GM18511 (cell line): ENCODE measurements around the gene CALN1.

Experiments
- ATAC-seq: cut with Tn5 transposase; IDR thresholded peaks from one replicate; pipeline ENCODE4 v1.9.1; 2021; ENCODE audit warnings: mild to moderate bottlenecking, moderate library complexity; ENCODE audit not compliant: unreplicated experiment

Gene CALN1

GRCh38 chr7:72326811-72327210 is 85.3 kb downstream of the CALN1 start:
- no peak for ATAC-seq

DNA sequence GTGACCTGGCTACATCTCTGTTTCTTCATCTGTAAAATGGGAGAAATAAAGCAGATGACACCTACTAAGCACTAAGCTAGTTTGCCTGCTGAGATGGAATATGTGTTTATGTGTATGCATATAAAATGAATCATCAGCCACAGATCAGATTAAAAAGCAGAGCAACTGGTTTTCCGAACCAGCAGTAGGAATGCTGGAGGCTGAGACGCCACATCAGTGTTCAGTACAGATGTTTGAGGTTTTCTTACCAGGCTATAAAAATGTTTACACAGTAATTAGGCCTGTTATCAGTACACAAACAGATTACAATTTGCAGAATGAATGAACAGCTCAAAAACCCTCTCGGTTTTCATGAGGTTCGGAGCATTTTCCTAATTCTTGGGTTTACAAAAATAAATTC is 85.8 kb downstream of the CALN1 start:
- no peak for ATAC-seq

DNA sequence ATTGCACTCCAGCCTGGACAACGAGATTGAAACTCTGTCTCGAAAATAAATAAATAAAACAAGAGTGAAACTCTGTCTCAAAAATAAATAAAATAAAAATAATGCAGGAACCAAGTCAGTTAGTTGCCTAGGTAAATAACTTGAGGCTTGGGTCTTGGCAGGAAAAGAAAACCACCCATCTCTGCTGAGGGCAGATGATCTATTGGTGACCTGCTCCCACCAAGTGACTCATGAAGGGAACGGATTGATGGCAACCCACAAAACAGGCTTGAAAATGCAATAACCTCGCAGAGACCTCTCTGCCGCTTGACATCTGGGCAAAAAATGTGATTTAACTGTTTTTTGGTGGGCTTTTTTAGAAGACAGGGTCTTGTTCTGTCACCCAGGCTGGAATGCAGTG is 86.6 kb downstream of the CALN1 start:
- no peak for ATAC-seq

DNA sequence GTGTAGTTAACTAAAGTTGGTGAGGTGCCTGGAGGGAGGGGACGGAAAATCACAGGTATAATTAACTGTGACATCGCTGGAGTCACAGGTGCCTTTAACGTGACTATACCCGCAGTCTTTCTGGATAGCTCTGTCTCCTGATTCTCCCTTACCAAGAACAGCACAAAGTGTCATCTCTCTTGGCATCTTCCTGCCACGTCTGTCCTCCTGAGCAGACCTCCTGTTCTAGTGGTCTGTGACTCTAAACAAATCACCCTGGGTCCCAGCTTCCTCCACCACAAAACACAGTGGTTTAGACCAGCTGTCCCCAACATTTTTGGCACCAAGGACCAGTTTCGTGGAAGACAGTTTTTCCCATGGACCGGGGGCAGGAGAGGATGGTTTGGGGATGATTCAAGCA is 90.5 kb downstream of the CALN1 start:
- no peak for ATAC-seq

DNA sequence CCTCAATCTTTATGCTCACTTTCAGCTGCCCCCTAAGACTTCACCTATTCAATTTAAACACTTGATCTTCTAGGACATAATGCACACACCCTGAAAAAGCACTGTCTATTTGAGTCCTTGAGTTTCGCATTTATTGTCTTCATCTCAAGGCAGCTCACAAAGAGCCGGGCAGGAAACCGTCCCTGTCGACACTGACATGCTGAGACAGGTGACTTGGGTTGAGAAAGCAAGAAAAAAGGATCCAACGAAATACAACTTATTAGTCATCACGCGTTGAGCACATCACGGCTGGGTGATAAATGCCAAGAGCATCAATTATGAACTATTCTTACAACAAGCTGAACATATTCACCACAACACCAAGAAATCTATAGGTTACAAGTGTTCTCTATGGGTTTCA is 91.1 kb downstream of the CALN1 start:
- ATAC-seq = no peak

DNA sequence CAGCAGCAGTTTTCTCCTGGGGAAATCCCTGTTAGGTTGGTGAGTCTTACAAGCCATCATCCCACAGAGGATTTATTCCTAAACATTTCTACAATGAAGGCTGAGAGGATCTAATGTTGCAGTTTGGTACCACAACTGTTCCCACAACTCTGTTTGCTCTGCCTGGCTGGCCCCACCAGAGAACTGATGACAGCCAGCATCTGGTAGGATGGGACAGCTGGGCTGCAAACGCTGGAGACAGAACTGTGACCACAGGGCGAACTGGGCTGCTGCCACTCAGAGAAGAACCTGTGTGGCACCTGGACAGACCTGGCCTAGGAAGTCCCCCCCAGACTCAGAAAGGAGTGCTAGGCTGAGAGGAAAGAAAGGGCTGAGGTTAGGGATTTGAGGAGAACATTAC is 94.8 kb downstream of the CALN1 start:
- ATAC-seq = no peak

DNA sequence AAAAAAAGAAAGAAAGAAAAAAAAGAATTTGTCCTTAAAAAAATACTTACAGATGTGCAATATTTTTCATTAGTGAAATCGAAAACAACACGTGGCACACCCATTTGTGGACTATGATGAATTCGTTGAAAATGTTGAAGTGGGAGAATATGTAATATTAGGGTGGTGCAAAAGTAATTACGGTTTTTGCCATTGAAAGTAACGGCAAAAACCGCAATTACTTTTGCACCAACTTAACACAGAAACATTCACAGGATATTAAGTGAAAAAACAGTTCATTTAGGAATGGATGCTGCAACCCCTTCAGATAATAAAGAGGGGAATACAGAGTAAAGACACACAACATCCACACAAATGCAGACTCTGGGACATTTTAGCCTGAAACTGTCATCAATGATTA is 96.0 kb downstream of the CALN1 start:
- no peak for ATAC-seq

DNA sequence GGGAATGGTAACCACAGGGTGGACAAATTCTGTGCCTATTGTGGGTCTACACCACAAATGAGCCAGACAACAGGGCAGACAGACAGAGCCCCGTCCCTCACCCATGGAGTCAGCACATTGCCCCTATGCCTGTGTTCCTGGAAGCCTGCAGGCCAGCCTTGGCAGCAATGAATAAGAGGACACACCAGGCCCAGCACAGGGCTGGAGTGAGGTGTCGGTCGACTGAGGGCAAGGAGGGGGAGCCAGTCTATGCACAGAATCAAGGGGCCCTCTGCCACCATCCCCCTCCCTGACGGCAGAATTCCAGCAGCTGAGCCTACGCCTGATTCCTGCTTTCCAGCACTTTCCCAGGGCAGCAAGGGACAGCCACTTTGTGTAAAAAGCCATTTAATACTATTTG is 98.2 kb downstream of the CALN1 start:
- ATAC-seq = no peak

DNA sequence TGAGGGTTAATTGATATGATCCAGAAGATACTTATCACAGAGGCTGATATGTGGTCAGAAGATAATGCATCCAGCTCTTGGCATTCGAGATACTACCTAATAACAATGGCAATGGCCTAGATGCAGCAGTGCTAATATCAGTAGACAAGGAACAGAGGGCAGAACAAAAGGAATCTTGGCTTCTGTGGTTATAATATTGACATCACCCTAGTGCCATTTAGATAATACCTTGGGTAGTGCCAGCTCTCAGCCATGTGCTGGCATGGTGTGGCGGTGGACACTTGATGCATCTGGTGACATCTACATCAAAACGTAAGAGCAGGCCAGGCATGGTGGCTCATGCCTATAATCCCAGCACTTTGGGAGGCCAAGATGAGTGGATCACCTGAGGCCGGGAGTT is 101.8 kb downstream of the CALN1 start:
- no peak for ATAC-seq

GRCh38 chr7:72309476-72309875 is 102.7 kb downstream of the CALN1 start:
- ATAC-seq = no peak

DNA sequence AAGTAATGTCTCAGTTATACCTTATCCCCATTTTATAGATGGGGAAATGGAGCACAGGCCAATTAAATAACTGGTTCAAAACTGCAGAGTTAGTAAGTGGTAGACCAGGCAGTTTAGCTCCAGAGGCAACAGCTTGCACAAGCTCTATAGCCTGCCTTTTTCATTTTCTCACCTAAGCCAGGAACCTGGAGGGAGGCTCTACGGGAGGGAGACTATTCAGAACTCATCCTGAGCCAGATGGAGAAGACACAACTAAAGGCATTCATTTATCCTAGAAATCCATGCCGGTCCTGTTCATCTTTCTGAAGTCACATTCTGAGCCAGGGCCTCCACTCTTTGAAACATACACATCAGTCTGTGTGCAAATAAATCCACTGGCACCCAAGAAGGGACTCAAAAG is 103.2 kb downstream of the CALN1 start:
- ATAC-seq = no peak

DNA sequence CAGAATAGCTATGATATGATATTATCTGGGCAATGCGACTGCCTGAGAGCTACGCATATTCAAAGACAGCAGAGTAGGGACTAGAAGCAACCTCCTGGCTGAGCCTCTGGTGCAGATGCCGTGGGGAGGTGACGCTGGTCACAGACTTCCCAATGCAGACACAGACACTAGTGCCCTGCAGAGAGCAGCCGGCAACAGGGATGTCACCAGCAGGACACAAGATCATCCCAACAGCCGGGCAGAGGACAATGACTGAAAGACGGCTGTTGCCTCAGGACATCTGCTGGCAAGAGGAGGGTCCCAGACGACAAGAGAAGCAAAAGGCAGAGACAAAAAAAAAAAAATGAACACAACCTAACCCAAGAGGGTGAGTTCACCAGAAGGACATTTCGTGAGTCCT is 104.6 kb downstream of the CALN1 start:
- ATAC-seq = no peak

- no peak for ATAC-seq
Measured at GRCh38 chr7:72298912-72299311, 113.2 kb downstream of the CALN1 start.

GRCh38 chr7:72298091-72298490 is 114.0 kb downstream of the CALN1 start:
- no peak for ATAC-seq

- no peak for ATAC-seq
Measured at GRCh38 chr7:72297636-72298035, 114.5 kb downstream of the CALN1 start.

DNA sequence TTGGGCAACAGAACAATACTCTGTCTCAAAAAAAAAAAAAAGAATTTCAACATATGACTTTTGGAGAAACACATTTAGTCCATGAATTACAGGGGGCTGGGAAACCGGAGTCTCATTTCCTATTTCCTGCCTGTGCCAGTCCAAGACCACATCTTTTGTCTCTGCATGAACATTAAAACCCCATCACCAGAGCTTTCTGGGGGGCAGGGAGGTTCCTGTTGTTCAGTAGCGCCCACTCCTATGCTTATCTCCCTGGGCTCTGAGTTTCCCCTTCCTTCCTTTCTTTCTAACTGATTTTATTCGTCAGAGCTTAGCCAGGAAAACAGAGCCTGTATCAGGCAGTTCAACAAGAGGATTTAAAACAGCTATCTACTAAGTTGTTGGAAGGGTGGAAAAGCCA is 119.3 kb downstream of the CALN1 start:
- ATAC-seq = no peak

DNA sequence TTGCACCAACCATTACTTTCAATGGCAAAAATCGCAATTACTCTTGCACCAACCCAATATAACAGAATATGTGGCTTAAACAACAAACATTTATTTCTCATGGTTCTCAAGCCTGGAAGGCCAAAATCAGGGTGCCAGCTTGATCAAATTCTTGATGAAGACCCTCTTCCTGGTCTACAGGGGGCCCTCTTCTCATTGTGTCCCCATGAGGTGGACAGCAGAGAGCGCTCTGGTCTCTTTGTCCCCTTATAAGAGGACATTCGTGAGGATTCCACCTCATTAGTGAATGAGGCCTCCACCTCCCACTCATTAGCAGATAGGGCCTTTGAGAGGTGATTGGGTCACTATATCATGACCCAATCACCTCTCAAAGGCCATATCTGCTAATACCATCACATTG is 120.0 kb downstream of the CALN1 start:
- ATAC-seq = no peak

DNA sequence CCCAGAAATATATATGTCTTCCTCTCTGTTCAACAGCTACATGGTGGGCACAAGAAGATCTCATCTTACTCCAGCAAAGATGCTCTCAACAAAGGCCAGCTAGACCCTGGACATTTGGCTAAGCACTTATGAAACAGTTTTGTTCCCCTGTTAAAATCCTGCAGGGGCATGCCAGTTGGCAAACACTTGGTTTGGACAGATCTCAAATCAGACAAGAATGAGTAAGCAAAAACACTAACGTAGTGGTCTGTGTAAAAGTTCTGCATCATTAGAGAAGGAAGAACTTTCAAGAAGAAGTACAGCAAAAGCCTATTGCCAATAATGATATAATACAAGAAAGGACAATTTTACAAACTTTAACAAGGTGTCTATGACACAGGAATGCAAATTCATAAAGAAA is 125.6 kb downstream of the CALN1 start:
- no peak for ATAC-seq

DNA sequence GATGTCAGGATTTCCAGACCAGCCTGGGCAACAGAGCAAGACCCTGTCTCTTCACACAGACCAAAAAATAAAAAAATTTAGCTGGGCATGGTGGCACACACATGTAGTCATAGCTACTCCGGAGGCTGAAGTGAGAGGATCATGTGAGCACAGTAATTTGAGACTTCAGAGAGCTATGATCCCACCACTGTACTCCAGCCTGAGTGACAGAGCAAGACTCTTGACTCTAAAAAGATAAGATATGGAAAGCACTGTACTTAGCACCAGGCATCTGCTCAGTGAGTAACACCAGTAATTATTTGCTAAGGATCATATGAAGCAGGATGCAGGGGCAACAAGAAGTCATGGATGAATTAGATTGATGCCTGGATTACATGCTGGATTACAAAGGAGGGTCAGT is 128.8 kb downstream of the CALN1 start:
- ATAC-seq = no peak

- no peak for ATAC-seq
Measured at GRCh38 chr7:72281308-72281707, 130.8 kb downstream of the CALN1 start.

DNA sequence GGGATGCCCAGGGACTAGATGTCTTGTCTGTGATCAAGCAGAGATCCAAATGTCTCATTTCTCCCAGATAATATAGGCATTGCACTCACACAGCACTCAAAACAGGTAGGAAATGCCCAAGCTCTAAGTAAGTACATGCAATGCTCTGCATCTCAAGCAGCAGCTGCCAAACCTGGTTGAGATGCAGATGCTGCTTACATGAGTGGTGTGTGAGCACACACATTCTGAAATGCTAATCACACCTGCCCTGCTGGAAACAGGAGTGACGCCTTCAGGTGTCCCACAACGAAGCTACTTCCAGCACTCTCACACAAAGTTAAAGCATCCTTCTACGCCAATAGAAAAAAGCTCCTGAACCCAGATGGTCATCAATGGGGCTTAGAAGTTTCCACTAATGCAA is 132.9 kb downstream of the CALN1 start:
- no peak for ATAC-seq

GRCh38 chr7:72278550-72278949 is 133.6 kb downstream of the CALN1 start:
- ATAC-seq = no peak

GRCh38 chr7:72275382-72276070 is 136.6 kb downstream of the CALN1 start:
- ATAC-seq = no peak
